Fibroblast of lung (primary cell): ENCODE results near the gene TRAF3. TPM values are rescaled to one million over a fixed set of nuclear protein-coding genes. Genes with fewer than 3 reads are reported as not detected.

Source experiments
- DNase-seq, 2 donors: peaks; one replicate each; pipeline versions ENCODE4 v3.0.0 to v3.0.0-alpha.2; 2010; ENCODE audit warnings: low read depth in 2 of 2
- H2AFZ ChIP-seq: 2 replicates; pipeline ENCODE4 v1.5.1; 2012; ENCODE audit warnings: low read length, control low read depth, inconsistent platforms
- H3K27ac ChIP-seq: 2 replicates; pipeline ENCODE4 v1.5.1; 2011; ENCODE audit warnings: low read length, control low read depth; ENCODE audit not compliant: insufficient read depth
- H3K27me3 ChIP-seq: 2 replicates; pipeline ENCODE4 v1.5.1; 2011; ENCODE audit warnings: mild to moderate bottlenecking, low read length; ENCODE audit not compliant: control insufficient read depth, insufficient read depth
- H3K36me3 ChIP-seq: 2 replicates; pipeline ENCODE4 v1.5.1; 2011; ENCODE audit warnings: low read length; ENCODE audit not compliant: control insufficient read depth, insufficient read depth
- H3K4me1 ChIP-seq: 2 replicates; pipeline ENCODE4 v1.5.1; 2011; ENCODE audit warnings: low read length; ENCODE audit not compliant: control insufficient read depth, insufficient read depth; ENCODE audit errors: extremely low read depth
- H3K4me2 ChIP-seq: 2 replicates; pipeline ENCODE4 v1.5.1; 2011; ENCODE audit warnings: low read length, control low read depth; ENCODE audit not compliant: insufficient read depth; ENCODE audit errors: extremely low read depth
- H3K4me3 ChIP-seq, 4 experiments: fragments of 200-600 bp in 1 of 4; sonication (generic) in 1 of 4; replicated peaks in 1 of 4; 2 replicates each; pipeline ENCODE4 v1.5.1; 2011 to 2016; ENCODE audit warnings: low read length in 4 of 4, low read depth in 3 of 4, mild to moderate bottlenecking in 3 of 4, control low read depth in 2 of 4, inconsistent platforms in 1 of 4, mixed read lengths in 1 of 4; ENCODE audit not compliant: insufficient read depth in 1 of 4; ENCODE audit errors: control extremely low read depth in 1 of 4
- H3K79me2 ChIP-seq: 2 replicates; pipeline ENCODE4 v1.5.1; 2012; ENCODE audit warnings: mild to moderate bottlenecking, low read length, inconsistent platforms; ENCODE audit not compliant: control insufficient read depth, insufficient read depth
- H3K9ac ChIP-seq: 2 replicates; pipeline ENCODE4 v1.5.1; 2011; ENCODE audit warnings: mild to moderate bottlenecking, low read length, control low read depth; ENCODE audit not compliant: insufficient read depth
- H3K9me3 ChIP-seq: 2 replicates; pipeline ENCODE4 v1.5.1; 2012; ENCODE audit warnings: low read depth, low read length; ENCODE audit not compliant: control insufficient read depth, insufficient read depth
- H4K20me1 ChIP-seq: 2 replicates; pipeline ENCODE4 v1.5.1; 2011; ENCODE audit warnings: low read length; ENCODE audit not compliant: control insufficient read depth, insufficient read depth; ENCODE audit errors: extremely low read depth
- EZH2 ChIP-seq: IDR thresholded peaks from 2 replicates; pipeline ENCODE4 v1.5.1; 2012; ENCODE audit warnings: low read length, control low read depth, mild to moderate bottlenecking; ENCODE audit errors: missing control alignments
- polyA plus RNA-seq, 2 donors: library from polyadenylated mRNA; depleted of rRNA in 1 of 2; stranded (reverse) in 1 of 2; unstranded in 1 of 2; fragments of >200 nt; gene quantifications; 2 replicates each; pipeline ENCODE4 v1.2.1, GENCODE V29; 2011 to 2012; ENCODE audit warnings: missing spikeins in 1 of 2
- total RNA-seq: library from RNA; depleted of rRNA; stranded (reverse); fragments of >200 nt; gene quantifications from 2 replicates; pipeline ENCODE4 v1.2.1, GENCODE V29; 2014
- TF ChIP-seq, protein P1 (sequence below), 2 donors: IDR thresholded peaks in 1 of 2; conservative IDR thresholded peaks in 1 of 2; 1 replicate in 1 of 2; 2 replicates in 1 of 2; pipeline ENCODE4 v1.5.1; 2011 to 2012; ENCODE audit warnings: low read length in 2 of 2, control low read depth in 1 of 2, inconsistent platforms in 1 of 2, low read depth in 1 of 2, mild to moderate bottlenecking in 1 of 2

Gene TRAF3
- total and polyA plus RNA-seq, 2 donors (not counting 1 experiment from before 2014, with no cell fraction given) = 12.1 to 14.4 TPM

DNA sequence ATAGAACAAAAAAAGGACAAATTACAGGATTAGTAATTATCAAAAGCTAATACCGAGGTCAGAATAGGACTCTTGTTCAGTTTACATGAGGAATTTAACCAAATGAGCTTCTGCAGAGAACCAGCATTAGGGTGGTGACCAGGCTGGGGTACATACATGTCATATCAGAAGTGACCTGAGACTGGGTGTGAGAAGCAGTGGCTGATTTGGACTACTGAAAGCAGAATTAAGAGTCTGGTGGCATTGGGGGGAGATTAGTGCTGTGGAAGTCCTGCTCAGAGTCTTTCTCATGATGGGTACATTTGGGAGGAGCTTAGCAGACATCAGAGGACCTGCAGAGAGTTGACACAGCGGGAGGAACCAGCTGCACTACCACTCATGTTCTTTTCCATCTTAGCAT, 21.7 kb downstream of the TRAF3 start:
- Histone ChIP-seq H3K4me1 (peaks cover 9% of the 10 kb centered on the region), H3K27me3 (no peaks in the 10 kb centered on the region), H3K4me2 (no peak overlapping the region), H3K4me3 (no peak overlapping the region), H3K9ac (no peak overlapping the region), H2AFZ (no peak overlapping the region), H3K36me3 (no peaks in the 10 kb centered on the region), H3K9me3 (no peaks in the 10 kb centered on the region), H3K27ac (no peak overlapping the region), H4K20me1 (no peaks in the 10 kb centered on the region), H3K79me2 (peaks cover 1% of the 10 kb centered on the region)
- no peak for TF ChIP-seq EZH2
- TF ChIP-seq, protein P1, sequence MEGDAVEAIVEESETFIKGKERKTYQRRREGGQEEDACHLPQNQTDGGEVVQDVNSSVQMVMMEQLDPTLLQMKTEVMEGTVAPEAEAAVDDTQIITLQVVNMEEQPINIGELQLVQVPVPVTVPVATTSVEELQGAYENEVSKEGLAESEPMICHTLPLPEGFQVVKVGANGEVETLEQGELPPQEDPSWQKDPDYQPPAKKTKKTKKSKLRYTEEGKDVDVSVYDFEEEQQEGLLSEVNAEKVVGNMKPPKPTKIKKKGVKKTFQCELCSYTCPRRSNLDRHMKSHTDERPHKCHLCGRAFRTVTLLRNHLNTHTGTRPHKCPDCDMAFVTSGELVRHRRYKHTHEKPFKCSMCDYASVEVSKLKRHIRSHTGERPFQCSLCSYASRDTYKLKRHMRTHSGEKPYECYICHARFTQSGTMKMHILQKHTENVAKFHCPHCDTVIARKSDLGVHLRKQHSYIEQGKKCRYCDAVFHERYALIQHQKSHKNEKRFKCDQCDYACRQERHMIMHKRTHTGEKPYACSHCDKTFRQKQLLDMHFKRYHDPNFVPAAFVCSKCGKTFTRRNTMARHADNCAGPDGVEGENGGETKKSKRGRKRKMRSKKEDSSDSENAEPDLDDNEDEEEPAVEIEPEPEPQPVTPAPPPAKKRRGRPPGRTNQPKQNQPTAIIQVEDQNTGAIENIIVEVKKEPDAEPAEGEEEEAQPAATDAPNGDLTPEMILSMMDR (conservative IDR thresholded peaks at IDR 0.05 in 1 of 2, IDR thresholded peaks at IDR 0.05 in 1 of 2; ENCODE audit: low read depth in 1 of 2, low read length in 2 of 2) = no peak
- no peak for DNase-seq

DNA sequence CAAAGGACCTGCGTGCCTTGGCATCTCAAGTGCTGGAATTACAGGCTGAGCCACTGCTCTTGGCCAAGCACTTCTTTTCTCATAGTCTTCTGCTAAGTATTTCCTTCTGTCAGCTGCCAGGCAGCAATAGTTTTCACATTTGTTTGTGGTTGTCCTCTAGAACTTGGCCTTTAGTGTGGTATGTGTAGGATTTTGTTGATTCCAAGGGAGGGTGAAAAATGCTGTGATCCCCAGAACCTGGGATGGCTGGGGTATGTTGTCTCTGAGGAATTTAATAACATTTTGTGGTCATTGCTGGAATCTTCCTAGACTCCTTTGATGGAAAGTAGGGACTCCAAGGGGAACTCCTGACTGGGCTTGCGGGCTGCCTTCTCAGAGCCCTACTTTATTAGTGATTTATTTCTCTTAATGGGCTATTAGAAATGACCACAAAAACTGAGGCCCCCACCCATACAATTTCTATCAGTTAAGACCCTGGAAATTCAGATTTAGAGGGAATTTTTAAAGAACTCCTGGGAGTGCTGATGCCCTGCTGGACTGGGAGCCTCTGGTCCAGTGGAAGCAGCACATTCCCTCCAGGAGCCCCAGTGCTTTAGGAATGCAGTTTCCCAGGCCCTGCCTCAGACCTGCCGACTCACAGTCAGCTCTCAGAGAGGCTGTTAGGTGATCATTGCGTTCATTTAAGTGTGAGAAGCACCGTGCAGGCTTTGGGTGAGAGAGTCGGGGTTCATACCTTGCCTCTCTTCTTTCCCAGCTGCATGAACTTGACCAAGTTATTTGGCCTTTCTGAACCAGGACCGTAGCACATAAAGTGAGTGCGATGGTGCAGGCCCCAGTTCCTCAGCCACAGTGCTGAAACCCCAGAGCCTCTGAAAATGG, 22.7 kb downstream of the TRAF3 start:
- peak; percentile 43 to 95 for DNase-seq
- Histone ChIP-seq H3K27me3 (no peaks in the 10 kb centered on the region), H3K9me3 (no peaks in the 10 kb centered on the region), H3K36me3 (no peaks in the 10 kb centered on the region), H3K4me1 (peaks cover 9% of the 10 kb centered on the region), H3K4me2 (no peak overlapping the region), H3K4me3 (no peak overlapping the region), H3K79me2 (peaks cover 1% of the 10 kb centered on the region), H3K27ac (no peak overlapping the region), H4K20me1 (no peaks in the 10 kb centered on the region), H2AFZ (no peak overlapping the region), H3K9ac (no peak overlapping the region)
- no peak for TF ChIP-seq EZH2
- TF ChIP-seq, protein P1 (conservative IDR thresholded peaks at IDR 0.05 in 1 of 2, IDR thresholded peaks at IDR 0.05 in 1 of 2; ENCODE audit: low read depth in 1 of 2, low read length in 2 of 2) = no peak

DNA sequence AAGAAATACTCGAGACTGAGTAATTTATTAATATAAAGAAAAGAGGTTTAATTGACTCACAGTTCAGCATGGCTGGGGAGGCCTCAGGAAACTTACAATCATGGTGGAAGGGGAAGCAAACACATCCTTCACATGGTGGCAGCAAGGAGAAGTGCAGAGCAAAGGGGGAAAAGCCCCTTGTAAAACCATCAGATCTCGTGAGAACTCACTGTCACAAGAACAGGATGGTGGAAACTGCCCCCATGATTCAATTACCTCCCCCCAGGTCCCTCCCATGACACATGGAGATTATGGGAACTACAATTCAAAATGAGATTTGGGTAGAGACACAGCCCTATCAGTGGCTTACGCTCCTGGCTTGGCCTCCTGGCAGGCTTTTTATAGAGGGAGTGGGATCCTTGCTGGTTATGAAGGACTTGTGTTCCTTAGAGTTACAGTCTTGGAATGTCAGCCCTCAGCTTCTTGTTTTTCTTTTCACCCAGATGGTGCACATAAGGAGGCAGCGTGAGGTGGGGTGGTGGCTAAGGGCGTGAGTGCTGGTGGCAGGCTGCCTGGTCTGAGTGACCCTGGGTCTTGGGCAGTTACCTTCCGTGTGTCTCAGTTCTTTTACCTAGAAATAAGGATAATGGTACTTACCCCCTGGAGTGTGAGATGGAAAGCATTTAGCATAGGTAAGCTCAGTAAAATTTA, 25.7 kb downstream of the TRAF3 start:
- Histone ChIP-seq H3K9me3 (no peaks in the 10 kb centered on the region), H3K4me3 (no peak overlapping the region), H4K20me1 (no peaks in the 10 kb centered on the region), H3K4me2 (no peak overlapping the region), H3K27ac (no peak overlapping the region), H3K9ac (no peak overlapping the region), H3K27me3 (no peaks in the 10 kb centered on the region), H3K4me1 (peaks cover 3% of the 10 kb centered on the region), H2AFZ (no peak overlapping the region), H3K36me3 (no peaks in the 10 kb centered on the region), H3K79me2 (no peaks in the 10 kb centered on the region)
- no peak for DNase-seq
- TF ChIP-seq, protein P1 (conservative IDR thresholded peaks at IDR 0.05 in 1 of 2, IDR thresholded peaks at IDR 0.05 in 1 of 2; ENCODE audit: low read depth in 1 of 2, low read length in 2 of 2) = no peak
- no peak for TF ChIP-seq EZH2
